OCI-LY3 (cell line): Measurements from ENCODE around the gene CSRP3.

Experiments
- EZH2phosphoT487 ChIP-seq: fragments of 200-600 bp; shearing (Covaris generic); IDR thresholded peaks from 2 replicates; pipeline ENCODE4 v1.6.1; 2018; ENCODE audit warnings: antibody characterized with exemption, mixed run types, low read depth
- TF ChIP-seq, protein P1 (sequence below): fragments of 200-600, 300-600 bp; sonication (generic); IDR thresholded peaks from 2 replicates; pipeline ENCODE4 v1.5.1; 2014; ENCODE audit warnings: antibody characterized with exemption, low read length, low read depth

DNA sequence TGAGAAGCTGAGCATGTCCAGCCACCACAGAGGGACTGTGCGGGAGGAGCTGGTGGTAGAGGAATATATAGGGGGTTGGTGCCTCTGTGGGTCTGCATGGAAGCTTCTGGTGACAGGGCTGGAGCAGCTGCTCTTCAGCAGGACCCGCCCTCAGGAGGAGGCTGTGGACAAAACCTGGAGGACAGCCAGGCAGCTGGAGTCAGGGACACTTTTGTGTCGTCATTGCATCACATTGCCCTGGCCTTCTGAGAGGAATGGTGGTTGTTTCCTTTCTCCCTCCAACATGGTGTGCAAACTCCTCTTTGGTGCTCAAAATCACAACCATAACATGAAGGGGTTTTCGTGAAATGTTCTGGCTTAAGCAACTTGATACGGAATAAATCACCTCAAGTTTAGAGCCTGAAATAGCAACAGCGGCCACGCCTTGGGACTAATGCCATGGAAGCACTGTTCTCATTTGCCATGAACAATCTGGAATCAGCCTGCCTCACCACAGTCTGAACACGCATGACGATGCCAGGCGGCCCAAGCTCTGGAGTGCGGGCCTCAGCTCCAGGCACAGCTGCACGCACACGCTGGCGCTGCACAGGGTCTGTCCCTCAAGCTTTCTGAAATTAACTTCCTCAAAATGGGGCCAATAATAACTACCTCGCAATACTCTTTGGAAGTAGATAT, 17.1 kb upstream of the CSRP3 start:
- TF ChIP-seq, protein P1, sequence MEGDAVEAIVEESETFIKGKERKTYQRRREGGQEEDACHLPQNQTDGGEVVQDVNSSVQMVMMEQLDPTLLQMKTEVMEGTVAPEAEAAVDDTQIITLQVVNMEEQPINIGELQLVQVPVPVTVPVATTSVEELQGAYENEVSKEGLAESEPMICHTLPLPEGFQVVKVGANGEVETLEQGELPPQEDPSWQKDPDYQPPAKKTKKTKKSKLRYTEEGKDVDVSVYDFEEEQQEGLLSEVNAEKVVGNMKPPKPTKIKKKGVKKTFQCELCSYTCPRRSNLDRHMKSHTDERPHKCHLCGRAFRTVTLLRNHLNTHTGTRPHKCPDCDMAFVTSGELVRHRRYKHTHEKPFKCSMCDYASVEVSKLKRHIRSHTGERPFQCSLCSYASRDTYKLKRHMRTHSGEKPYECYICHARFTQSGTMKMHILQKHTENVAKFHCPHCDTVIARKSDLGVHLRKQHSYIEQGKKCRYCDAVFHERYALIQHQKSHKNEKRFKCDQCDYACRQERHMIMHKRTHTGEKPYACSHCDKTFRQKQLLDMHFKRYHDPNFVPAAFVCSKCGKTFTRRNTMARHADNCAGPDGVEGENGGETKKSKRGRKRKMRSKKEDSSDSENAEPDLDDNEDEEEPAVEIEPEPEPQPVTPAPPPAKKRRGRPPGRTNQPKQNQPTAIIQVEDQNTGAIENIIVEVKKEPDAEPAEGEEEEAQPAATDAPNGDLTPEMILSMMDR: no peak
- no peak for TF ChIP-seq EZH2phosphoT487
